Breast epithelium (tissue), 4 donors: Measurements from ENCODE around the gene CCSER1. TPM values are rescaled to one million over a fixed set of nuclear protein-coding genes. Genes with fewer than 3 reads are reported as not detected.

Source experiments
- DNase-seq, 2 donors: peaks; one replicate each; pipeline ENCODE4 v3.0.0-alpha.2; 2019; ENCODE audit warnings: low spot score in 2 of 2
- H3K27ac ChIP-seq, 2 donors: fragments of 200-600 bp; sonication (generic) in 1 of 2; one replicate each; pipeline ENCODE4 v1.5.1; 2016 to 2019; ENCODE audit warnings: mild to moderate bottlenecking in 1 of 2
- H3K27me3 ChIP-seq, 2 donors: fragments of 200-600 bp; sonication (generic) in 1 of 2; one replicate each; pipeline versions ENCODE4 v1.5.1 to v1.6.0; 2017 to 2019; ENCODE audit warnings: control low read depth in 1 of 2, mild to moderate bottlenecking in 1 of 2
- H3K36me3 ChIP-seq: fragments of 200-600 bp; one replicate; pipeline ENCODE4 v1.5.1; 2019
- H3K4me1 ChIP-seq, 2 donors: fragments of 200-600 bp; sonication (generic); one replicate each; pipeline ENCODE4 v1.5.1; 2016 to 2019; ENCODE audit warnings: control low read depth in 1 of 2
- H3K4me3 ChIP-seq, 3 donors: fragments of 200-600 bp; sonication (generic); 1 replicate in 2 of 3; 2 replicates in 1 of 3; pipeline ENCODE4 v1.5.1; 2016 to 2019; ENCODE audit warnings: mild to moderate bottlenecking in 3 of 3, moderate library complexity in 2 of 3
- H3K9me3 ChIP-seq, 2 donors: fragments of 200-600 bp; sonication (generic) in 1 of 2; one replicate each; pipeline ENCODE4 v1.5.1; 2016 to 2019; ENCODE audit warnings: control low read depth in 1 of 2
- POLR2A ChIP-seq: fragments of 450-650 bp; IDR thresholded peaks from one replicate; pipeline ENCODE4 v1.6.1; 2016; ENCODE audit warnings: antibody characterized with exemption, mild to moderate bottlenecking, moderate library complexity
- POLR2AphosphoS5 ChIP-seq, 3 donors: sonication (generic); formaldehyde crosslinking; IDR thresholded peaks; one replicate each; pipeline ENCODE4 v1.6.1; 2017; ENCODE audit warnings: antibody characterized with exemption in 3 of 3
- intact Hi-C: fragments of 100-400 bp; cut with DNase I; formaldehyde crosslinking; loops from one replicate; pipeline ENCODE4 v1.15.1; 2023; ENCODE audit warnings: low total_unique reads
- total RNA-seq, 3 donors: library from RNA; depleted of rRNA; stranded (reverse); fragments of >200 nt; gene quantifications; one replicate each; pipeline ENCODE4 v1.1.0, GENCODE V29; 2016
- TF ChIP-seq, protein P1 (sequence below), 3 donors: fragments of 450-650 bp; IDR thresholded peaks; one replicate each; pipeline ENCODE4 v1.5.1; 2016 to 2017; ENCODE audit warnings: antibody characterized with exemption in 3 of 3, mild to moderate bottlenecking in 3 of 3, moderate library complexity in 3 of 3

CCSER1 gene
- total RNA-seq, 3 donors from 2014 or later: 6.4 to 73.3 (median 55.7) TPM

DNA sequence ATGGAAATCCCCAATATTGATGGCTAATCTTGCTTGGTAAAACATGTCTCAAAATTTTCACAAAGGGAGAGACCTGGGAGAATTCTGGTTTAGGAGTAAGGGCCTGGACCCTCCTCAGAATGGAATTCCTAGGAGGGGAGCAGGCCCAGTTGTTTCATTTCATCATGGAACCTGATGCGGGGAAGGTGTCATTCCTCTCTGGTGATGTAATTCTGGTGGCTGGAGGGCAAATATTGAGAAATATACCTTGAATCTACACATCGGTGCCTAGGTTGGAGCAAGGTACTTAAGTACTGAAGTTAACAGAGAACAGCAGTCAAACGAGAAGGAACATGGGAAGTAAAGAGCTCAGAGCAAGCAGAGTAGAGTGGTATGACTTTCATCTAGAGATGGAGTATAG is 23.2 kb upstream of the CCSER1 start:
- no peaks in the 10 kb centered on the region for H3K27me3 ChIP-seq
- H3K36me3 ChIP-seq: no peaks in the 10 kb centered on the region
- no peak overlapping the region for H3K4me3 ChIP-seq
- DNase-seq: no peak
- TF ChIP-seq POLR2AphosphoS5 (IDR thresholded peaks at IDR 0.05) (no peak), POLR2A (no peak)
- H3K4me1 ChIP-seq: no peaks in the 10 kb centered on the region
- no peaks in the 10 kb centered on the region for H3K9me3 ChIP-seq
- intact Hi-C loops: no loop called here
- H3K27ac ChIP-seq: no peak overlapping the region

DNA sequence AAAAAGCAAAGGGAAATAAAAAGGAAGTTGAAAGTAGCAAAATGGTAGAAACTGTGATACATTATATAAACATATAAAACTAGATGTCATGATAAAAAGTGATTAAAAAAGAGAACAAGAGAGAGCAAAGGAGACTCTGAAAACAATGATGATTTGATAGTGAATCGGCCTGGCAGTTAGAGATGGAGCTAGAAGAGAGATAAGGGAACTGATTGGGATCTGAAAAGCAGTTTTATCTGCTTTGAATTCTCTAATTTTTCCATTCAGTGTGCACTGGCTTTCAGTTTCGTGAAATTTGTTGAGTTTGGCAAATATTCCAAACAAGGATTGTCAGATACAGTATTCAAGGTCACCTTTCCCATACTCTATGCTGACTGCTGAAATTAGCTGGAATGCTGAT is 21.9 kb upstream of the CCSER1 start:
- no peaks in the 10 kb centered on the region for H3K36me3 ChIP-seq
- no peaks in the 10 kb centered on the region for H3K4me1 ChIP-seq
- intact Hi-C loops: no loop called here
- H3K9me3 ChIP-seq: no peaks in the 10 kb centered on the region
- no peak for TF ChIP-seq POLR2A
- TF ChIP-seq, protein P1, sequence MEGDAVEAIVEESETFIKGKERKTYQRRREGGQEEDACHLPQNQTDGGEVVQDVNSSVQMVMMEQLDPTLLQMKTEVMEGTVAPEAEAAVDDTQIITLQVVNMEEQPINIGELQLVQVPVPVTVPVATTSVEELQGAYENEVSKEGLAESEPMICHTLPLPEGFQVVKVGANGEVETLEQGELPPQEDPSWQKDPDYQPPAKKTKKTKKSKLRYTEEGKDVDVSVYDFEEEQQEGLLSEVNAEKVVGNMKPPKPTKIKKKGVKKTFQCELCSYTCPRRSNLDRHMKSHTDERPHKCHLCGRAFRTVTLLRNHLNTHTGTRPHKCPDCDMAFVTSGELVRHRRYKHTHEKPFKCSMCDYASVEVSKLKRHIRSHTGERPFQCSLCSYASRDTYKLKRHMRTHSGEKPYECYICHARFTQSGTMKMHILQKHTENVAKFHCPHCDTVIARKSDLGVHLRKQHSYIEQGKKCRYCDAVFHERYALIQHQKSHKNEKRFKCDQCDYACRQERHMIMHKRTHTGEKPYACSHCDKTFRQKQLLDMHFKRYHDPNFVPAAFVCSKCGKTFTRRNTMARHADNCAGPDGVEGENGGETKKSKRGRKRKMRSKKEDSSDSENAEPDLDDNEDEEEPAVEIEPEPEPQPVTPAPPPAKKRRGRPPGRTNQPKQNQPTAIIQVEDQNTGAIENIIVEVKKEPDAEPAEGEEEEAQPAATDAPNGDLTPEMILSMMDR (IDR thresholded peaks at IDR 0.05): no peak
- no peak for TF ChIP-seq POLR2AphosphoS5 (IDR thresholded peaks at IDR 0.05)
- no peak for DNase-seq
- H3K27me3 ChIP-seq: no peaks in the 10 kb centered on the region
- H3K27ac ChIP-seq: no peak overlapping the region
- H3K4me3 ChIP-seq: no peak overlapping the region

DNA sequence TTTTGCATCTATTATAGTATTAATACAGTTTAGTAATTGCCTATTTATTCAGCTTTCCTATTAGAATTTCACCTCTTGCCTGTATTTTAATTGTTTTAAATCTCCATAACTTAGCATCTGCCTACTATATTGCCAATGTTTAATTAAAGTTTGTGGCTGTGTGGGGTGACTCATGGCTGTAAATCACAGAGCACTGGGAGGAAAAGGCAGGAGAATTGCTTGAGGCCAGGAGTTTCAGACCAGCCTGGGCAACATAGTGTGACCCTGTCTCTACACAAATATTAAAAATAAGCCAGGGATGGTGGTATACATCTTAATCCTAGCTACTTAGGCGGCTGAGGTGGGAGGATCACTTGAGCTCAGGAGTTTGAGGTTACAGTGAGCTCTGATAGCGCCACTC is 14.5 kb upstream of the CCSER1 start:
- H3K27ac ChIP-seq: no peak overlapping the region
- H3K4me3 ChIP-seq: no peak overlapping the region
- no peaks in the 10 kb centered on the region for H3K27me3 ChIP-seq
- TF ChIP-seq POLR2A (no peak), POLR2AphosphoS5 (IDR thresholded peaks at IDR 0.05) (no peak)
- TF ChIP-seq, protein P1 (IDR thresholded peaks at IDR 0.05): no peak
- DNase-seq: no peak
- intact Hi-C loops: no loop called here
- no peaks in the 10 kb centered on the region for H3K9me3 ChIP-seq
- no peaks in the 10 kb centered on the region for H3K36me3 ChIP-seq
- no peaks in the 10 kb centered on the region for H3K4me1 ChIP-seq

DNA sequence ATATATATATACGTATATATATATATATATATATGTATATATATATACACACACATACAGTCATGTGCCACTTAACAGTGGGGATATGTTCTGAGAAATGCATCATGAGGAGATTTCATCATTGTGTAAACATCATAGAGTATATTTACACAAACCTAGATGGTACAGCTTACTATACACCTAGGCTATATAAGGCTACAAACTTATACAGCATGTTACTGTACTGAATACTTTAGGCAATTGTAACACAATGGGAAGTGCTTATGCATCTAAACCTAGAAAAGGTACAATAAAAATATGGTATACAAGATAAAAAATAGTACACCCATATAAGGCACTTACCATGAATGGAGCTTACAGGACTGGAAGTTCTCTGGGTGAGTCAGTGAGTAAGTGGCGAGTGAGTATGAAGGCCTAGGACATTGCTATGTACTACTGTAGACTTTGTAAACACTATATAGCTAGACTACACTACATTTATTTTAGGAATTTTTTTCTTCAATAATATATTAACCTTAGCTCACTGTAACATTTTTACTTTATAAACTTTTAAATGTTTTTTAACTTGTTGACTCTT is 13.2 kb upstream of the CCSER1 start:
- H3K4me1 ChIP-seq: no peaks in the 10 kb centered on the region
- H3K4me3 ChIP-seq: no peak overlapping the region
- H3K27me3 ChIP-seq: no peaks in the 10 kb centered on the region
- no peak overlapping the region for H3K27ac ChIP-seq
- TF ChIP-seq POLR2AphosphoS5 (IDR thresholded peaks at IDR 0.05) (no peak), POLR2A (no peak)
- no peaks in the 10 kb centered on the region for H3K9me3 ChIP-seq
- intact Hi-C loops: no loop called here
- no peak for DNase-seq
- no peaks in the 10 kb centered on the region for H3K36me3 ChIP-seq

- DNase-seq: no peak
- Histone ChIP-seq H3K9me3 (no peaks in the 10 kb centered on the region), H3K4me1 (no peaks in the 10 kb centered on the region), H3K36me3 (no peaks in the 10 kb centered on the region), H3K27me3 (no peaks in the 10 kb centered on the region), H3K4me3 (no peak overlapping the region), H3K27ac (no peak overlapping the region)
- intact Hi-C loops: no loop called here
- no peak for TF ChIP-seq POLR2A
- TF ChIP-seq, protein P1 (IDR thresholded peaks at IDR 0.05): no peak
- no peak for TF ChIP-seq POLR2AphosphoS5 (IDR thresholded peaks at IDR 0.05)
These were observed 8.5 kb upstream of the CCSER1 start for GRCh38 chr4:90118527-90119195.

DNA sequence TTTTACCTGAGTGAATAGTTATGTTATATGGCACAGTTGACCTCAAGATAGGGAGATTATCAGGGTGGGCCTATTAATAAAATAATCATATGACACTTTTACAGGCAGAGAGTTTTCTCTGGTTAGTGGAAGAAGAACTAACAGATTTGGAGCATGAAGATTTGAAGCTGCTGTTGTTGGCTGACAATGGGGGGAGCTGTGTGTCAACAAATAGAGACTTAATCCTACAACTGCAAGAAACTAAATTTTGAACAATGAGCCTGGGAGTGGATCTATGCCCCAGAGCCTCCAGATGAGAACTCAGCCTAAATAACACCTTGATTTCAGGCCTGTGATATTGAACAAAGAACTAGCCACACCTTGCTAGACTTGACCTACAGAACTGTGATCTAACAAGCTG is 7.2 kb upstream of the CCSER1 start:
- Histone ChIP-seq H3K9me3 (no peaks in the 10 kb centered on the region), H3K4me3 (no peak overlapping the region), H3K36me3 (no peaks in the 10 kb centered on the region), H3K27me3 (no peaks in the 10 kb centered on the region), H3K4me1 (no peaks in the 10 kb centered on the region), H3K27ac (no peak overlapping the region)
- intact Hi-C loops: no loop called here
- TF ChIP-seq, protein P1 (IDR thresholded peaks at IDR 0.05): no peak
- no peak for TF ChIP-seq POLR2AphosphoS5 (IDR thresholded peaks at IDR 0.05)
- no peak for TF ChIP-seq POLR2A
- DNase-seq: no peak
